HCT116 (cell line): ENCODE results near the gene PPP1R13L. TPM values are rescaled to one million over a fixed set of nuclear protein-coding genes. Genes with fewer than 3 reads are reported as not detected.

Experiments
- ATAC-seq: fragments of 200-7000 bp; cut with Tn5 transposase; 2 replicates; pipeline ENCODE4 v1.9.1; 2020; ENCODE audit warnings: mild to moderate bottlenecking, moderate library complexity
- BruUV-seq: library from RNA; stranded (reverse); fragments of 400-500 nt; replicated peaks from 2 replicates; lab custom pipeline; 2021; lab: Mats Ljungman, UMichigan
- CTCF ChIA-PET: fragments of 300-600 bp; sonication (Branson Sonifier 250); formaldehyde crosslinking; loops from one replicate; lab custom pipeline; 2021; ENCODE audit warnings: antibody characterized with exemption; lab: Charles Lee
- POLR2A ChIA-PET: fragments of 300-600, 350-600 bp; sonication (Branson Sonifier 250); formaldehyde crosslinking; loops from one replicate; lab custom pipeline; 2021; ENCODE audit warnings: antibody characterized with exemption; lab: Charles Lee
- RAD21 ChIA-PET, 2 experiments: fragments of 300-600 bp; sonication (Branson Sonifier 250); formaldehyde crosslinking; loops; one replicate each; lab custom pipeline; 2023; ENCODE audit warnings: low total read pairs in 2 of 2; ENCODE audit not compliant: uncharacterized antibody in 2 of 2, unreplicated experiment in 2 of 2, low non-redundant PET in 1 of 2; lab: Charles Lee
- DNase-seq: peaks from one replicate; pipeline ENCODE4 v3.0.0-alpha.2; 2010; ENCODE audit warnings: low read depth, low spot score
- H2AFZ ChIP-seq: fragments of 200-600 bp; shearing (Covaris generic), sonication (generic); 2 replicates; pipeline ENCODE4 v1.6.1; 2017; ENCODE audit warnings: low read depth, mixed run types, mixed read lengths, antibody characterized with exemption, low read length; ENCODE audit not compliant: poor library complexity, severe bottlenecking
- H3K27ac ChIP-seq: 2 replicates; pipeline ENCODE4 v1.5.1; 2012; ENCODE audit warnings: low read depth, low read length
- H3K27me3 ChIP-seq: fragments of 200-600 bp; sonication (generic); 2 replicates; pipeline ENCODE4 v1.6.1; 2016; ENCODE audit warnings: mixed run types, low read length, mixed read lengths; ENCODE audit not compliant: insufficient read depth
- H3K36me3 ChIP-seq, 2 experiments: fragments of 200-500 bp in 1 of 2; fragments of 200-600 bp in 1 of 2; sonication (Bioruptor generic) in 1 of 2; sonication (generic) in 1 of 2; 2 replicates each; pipeline versions ENCODE4 v1.5.1 to v1.6.1; 2014 to 2016; ENCODE audit warnings: low read length in 2 of 2, inconsistent platforms in 1 of 2, mixed read lengths in 1 of 2, mixed run types in 1 of 2; ENCODE audit not compliant: insufficient read depth in 2 of 2, control insufficient read depth in 1 of 2
- H3K4me1 ChIP-seq, 2 experiments: fragments of 200-600 bp in 1 of 2; sonication (generic) in 1 of 2; 2 replicates each; pipeline versions ENCODE4 v1.5.1 to v1.6.1; 2012 to 2017; ENCODE audit warnings: low read length in 2 of 2, inconsistent platforms in 1 of 2, mild to moderate bottlenecking in 1 of 2, mixed read lengths in 1 of 2, mixed run types in 1 of 2, moderate library complexity in 1 of 2; ENCODE audit not compliant: insufficient read depth in 2 of 2, control insufficient read depth in 1 of 2
- H3K4me2 ChIP-seq: fragments of 200-600 bp; sonication (generic); 2 replicates; pipeline ENCODE4 v1.6.1; 2017; ENCODE audit warnings: mixed run types, low read length, mixed read lengths
- H3K4me3 ChIP-seq, 2 experiments: fragments of 200-600 bp in 1 of 2; sonication (generic) in 1 of 2; replicated peaks in 1 of 2; 2 replicates each; pipeline ENCODE4 v1.5.1; 2011 to 2016; ENCODE audit warnings: low read length in 2 of 2, control low read depth in 1 of 2, low read depth in 1 of 2, mild to moderate bottlenecking in 1 of 2, mixed read lengths in 1 of 2, mixed run types in 1 of 2
- H3K79me2 ChIP-seq: fragments of 200-600 bp; sonication (generic); 2 replicates; pipeline ENCODE4 v1.6.1; 2017; ENCODE audit warnings: mild to moderate bottlenecking, mixed run types, low read length, moderate library complexity, mixed read lengths; ENCODE audit not compliant: insufficient read depth
- H3K9ac ChIP-seq: fragments of 200-600 bp; sonication (generic); 2 replicates; pipeline ENCODE4 v1.6.1; 2016; ENCODE audit warnings: low read length, mixed read lengths
- H3K9me2 ChIP-seq: fragments of 200-600 bp; sonication (generic), shearing (Covaris generic); 2 replicates; pipeline ENCODE4 v1.6.1; 2017; ENCODE audit warnings: mixed run types, mild to moderate bottlenecking, moderate library complexity; ENCODE audit not compliant: insufficient read depth
- H3K9me3 ChIP-seq, 2 experiments: fragments of 200-500 bp in 1 of 2; fragments of 200-600 bp in 1 of 2; sonication (Bioruptor generic) in 1 of 2; sonication (generic) in 1 of 2; 2 replicates each; pipeline ENCODE4 v1.6.1; 2014 to 2017; ENCODE audit warnings: low read length in 2 of 2, mixed read lengths in 2 of 2, inconsistent platforms in 1 of 2, low read depth in 1 of 2, mild to moderate bottlenecking in 1 of 2, mixed run types in 1 of 2, moderate library complexity in 1 of 2; ENCODE audit not compliant: control insufficient read depth in 1 of 2, insufficient read depth in 1 of 2
- H4K20me1 ChIP-seq: fragments of 200-600 bp; sonication (generic), shearing (Covaris generic); 2 replicates; pipeline ENCODE4 v1.6.1; 2017; ENCODE audit warnings: mixed run types, mild to moderate bottlenecking, moderate library complexity; ENCODE audit not compliant: insufficient read depth
- CBX3 ChIP-seq: IDR thresholded peaks from 2 replicates; pipeline ENCODE4 v1.6.1; 2012; ENCODE audit warnings: low read depth
- CTCF ChIP-seq, 3 experiments: fragments of 200-600 bp in 1 of 3; sonication (generic) in 1 of 3; IDR thresholded peaks in 2 of 3; conservative IDR thresholded peaks in 1 of 3; 2 replicates each; pipeline ENCODE4 v1.5.1; 2012 to 2017; ENCODE audit warnings: low read depth in 2 of 3, low read length in 2 of 3, antibody characterized with exemption in 1 of 3, borderline replicate concordance in 1 of 3, control low read depth in 1 of 3, mild to moderate bottlenecking in 1 of 3, mixed read lengths in 1 of 3, mixed run types in 1 of 3, moderate library complexity in 1 of 3; ENCODE audit not compliant: insufficient read depth in 1 of 3
- RAD21 ChIP-seq: IDR thresholded peaks from 2 replicates; pipeline ENCODE4 v1.6.1; 2012; ENCODE audit warnings: low read depth, mild to moderate bottlenecking
- ZFX ChIP-seq: fragments of 450-650 bp; IDR thresholded peaks from 2 replicates; pipeline ENCODE4 v1.6.1; 2017
- intact Hi-C: fragments of 100-400 bp; cut with micrococcal nuclease; formaldehyde crosslinking; loops from 2 replicates; pipeline ENCODE4 v1.10.0; 2022
- total RNA-seq: library from RNA; stranded (reverse); gene quantifications from one replicate; pipeline ENCODE4 v1.2.1, GENCODE V29; 2021; ENCODE audit not compliant: unreplicated experiment

Gene PPP1R13L
- total RNA-seq, 1 experiment from 2014 or later = 89.1 TPM

- Histone ChIP-seq H4K20me1 (no peaks in the 10 kb centered on the region), H3K27me3 (no peaks in the 10 kb centered on the region), H3K4me2 (peak overlapping the region; percentile 100), H3K4me1 (peaks cover 33 to 58% of the 10 kb centered on the region in 2 experiments), H3K9me3 (no peaks in the 10 kb centered on the region), H3K79me2 (no peaks in the 10 kb centered on the region), H3K36me3 (no peaks in the 10 kb centered on the region), H3K9me2 (no peaks in the 10 kb centered on the region), H3K27ac (peak overlapping the region; percentile 38; the same call in 1 of the 2 replicates), H2AFZ (peak overlapping the region; percentile 98), H3K9ac (peak overlapping the region; percentile 87), H3K4me3 (peak overlapping the region; percentile 68 to 82)
- DNase-seq (no peak), ATAC-seq (peak; percentile 13; the same call in 1 of the 2 replicates)
- CTCF ChIA-PET = interaction anchor here (0.7 to 3.2 kb wide), 11 partner anchors 11 to 242 kb away, joined by 3 to 57 read pairs (median 4); no protein-coding TSS in a partner anchor
- peak; percentile 36; the same call in 1 of the 2 replicates for TF ChIP-seq CBX3
- TF ChIP-seq CTCF (IDR thresholded peaks at IDR 0.05 in 2 of 3, conservative IDR thresholded peaks at IDR 0.05 in 1 of 3; ENCODE audit: borderline replicate concordance in 1 of 3, insufficient read depth in 1 of 3, low read depth in 2 of 3, low read length in 2 of 3) = peak; percentile 23 to 64 (median 50); a peak in 5 of 6 replicates
- no peak for TF ChIP-seq RAD21
- peak; percentile 23; the same call in 1 of the 2 replicates for TF ChIP-seq ZFX
- RAD21 ChIA-PET = interaction anchor here (0.7 to 1.4 kb wide), 2 partner anchors 50 to 249 kb away, joined by 4 read pairs; no protein-coding TSS in a partner anchor
- intact Hi-C loops = no loop called here
- POLR2A ChIA-PET = interaction anchor here (0.7 to 2.9 kb wide), 4 partner anchors 11 to 214 kb away, joined by 3 to 18 read pairs (median 6); partner anchors contain the start of gene FOSB
- no TSS peak for BruUV-seq
Measured at GRCh38 chr19:45428384-45429231, 23.7 kb upstream of the PPP1R13L start.
